HG03045 (cell line): ENCODE results near the gene FAM90A26.
"Not testable (repeated sequence)": the region's sequence is repeated elsewhere in the genome, so short reads cannot be mapped to it uniquely, and the experiment has no call there.

Experiments used
- ATAC-seq: cut with Tn5 transposase; IDR thresholded peaks from one replicate; pipeline ENCODE4 v1.9.1; 2021; ENCODE audit warnings: mild to moderate bottlenecking, moderate library complexity; ENCODE audit not compliant: unreplicated experiment

The FAM90A26 gene

DNA sequence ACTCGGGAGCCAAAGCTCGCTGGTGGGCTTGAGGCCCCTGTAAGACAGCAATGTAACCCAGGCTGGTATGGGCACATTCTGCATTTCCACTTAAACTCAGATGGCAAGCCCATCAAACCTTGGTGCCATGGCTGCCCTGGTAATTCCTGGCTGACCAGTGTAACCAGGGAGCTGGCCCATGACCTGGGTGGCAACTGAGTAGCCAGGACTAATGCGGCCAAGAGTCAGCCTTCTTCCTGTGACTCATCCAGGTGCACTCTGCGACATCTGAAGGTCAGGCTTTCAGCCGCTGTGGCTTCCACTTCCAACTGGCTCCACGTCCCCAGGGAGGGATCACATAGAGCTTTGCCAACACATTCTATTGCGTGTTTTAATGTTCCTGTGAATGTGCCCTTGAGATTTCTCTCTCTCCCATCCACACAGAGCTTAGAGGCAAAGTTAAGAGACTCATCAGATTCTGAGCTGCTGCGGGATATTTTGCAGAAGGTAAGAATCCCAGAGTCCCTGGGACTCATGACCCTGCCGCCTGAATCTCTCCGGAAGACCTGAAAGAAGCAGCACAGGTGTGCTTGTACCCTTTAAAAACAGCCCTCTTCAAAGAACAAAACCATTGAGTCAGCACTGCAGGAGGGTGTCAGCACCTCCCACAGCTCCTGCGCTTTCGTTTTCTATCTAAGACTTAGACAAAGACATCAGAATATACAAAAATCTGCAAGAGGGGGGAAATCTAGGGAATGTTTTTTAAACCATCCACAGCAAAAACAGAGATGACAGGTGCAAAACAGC, 14.9 kb upstream of the FAM90A26 start:
- not testable (repeated sequence) for ATAC-seq

DNA sequence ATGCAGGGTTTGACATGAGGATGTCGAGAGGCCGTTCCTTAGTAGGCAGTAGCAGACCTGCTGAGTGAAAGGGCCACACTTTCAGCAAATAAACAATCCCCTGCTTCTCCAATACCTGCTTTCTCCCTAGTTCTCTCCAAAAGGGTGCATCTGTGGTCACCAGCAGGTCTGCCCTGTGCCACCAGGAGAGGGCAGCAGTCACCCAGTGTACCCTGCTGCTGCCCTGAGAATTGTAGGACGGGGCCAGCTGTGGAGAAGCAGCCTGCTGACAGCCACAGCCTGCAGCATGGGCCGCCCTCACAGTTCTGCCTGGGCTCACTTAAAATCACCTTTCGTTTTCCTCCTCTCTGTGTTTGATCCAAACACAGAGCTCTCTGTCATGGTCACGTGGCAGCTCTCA, 11.8 kb upstream of the FAM90A26 start:
- ATAC-seq = not testable (repeated sequence)

DNA sequence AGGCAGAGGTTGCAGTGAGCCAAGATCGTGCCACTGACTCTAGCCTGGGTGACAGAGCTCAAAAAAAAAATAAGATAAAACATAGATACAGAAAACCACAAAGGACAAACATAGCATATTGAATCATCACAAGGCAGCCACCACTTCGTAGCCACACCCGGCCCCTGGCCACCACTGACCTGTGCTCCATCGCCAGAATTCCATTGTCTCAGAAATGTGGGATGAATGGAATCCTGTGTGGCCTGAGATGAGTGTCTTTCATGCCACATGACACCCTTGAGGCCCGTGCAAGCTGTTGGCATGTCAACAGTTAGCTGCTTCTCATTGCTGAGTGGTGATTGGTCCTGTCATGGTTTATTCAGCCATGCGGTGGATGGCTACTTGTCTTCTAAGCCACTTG, 10.2 kb upstream of the FAM90A26 start:
- not testable (repeated sequence) for ATAC-seq

DNA sequence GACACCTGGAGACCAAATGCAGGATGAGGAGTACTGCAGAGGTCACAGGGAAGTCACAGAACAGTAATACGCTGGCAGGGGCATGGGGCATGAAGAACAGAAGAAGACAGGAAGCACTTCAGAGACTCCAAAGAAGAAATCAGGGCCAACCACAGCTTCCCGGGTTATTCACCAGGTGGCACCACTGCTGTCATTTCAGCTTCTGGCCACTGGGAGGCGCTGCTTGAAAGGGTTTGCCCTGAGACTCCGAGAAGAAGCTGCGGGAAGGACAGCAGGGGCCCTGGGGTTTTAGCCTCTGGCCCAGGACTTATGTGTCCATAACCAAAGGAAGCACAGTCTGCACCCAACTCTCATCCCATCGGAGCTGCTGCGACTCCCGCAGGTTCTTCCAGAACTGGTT, 4.2 kb upstream of the FAM90A26 start:
- ATAC-seq = not testable (repeated sequence)

DNA sequence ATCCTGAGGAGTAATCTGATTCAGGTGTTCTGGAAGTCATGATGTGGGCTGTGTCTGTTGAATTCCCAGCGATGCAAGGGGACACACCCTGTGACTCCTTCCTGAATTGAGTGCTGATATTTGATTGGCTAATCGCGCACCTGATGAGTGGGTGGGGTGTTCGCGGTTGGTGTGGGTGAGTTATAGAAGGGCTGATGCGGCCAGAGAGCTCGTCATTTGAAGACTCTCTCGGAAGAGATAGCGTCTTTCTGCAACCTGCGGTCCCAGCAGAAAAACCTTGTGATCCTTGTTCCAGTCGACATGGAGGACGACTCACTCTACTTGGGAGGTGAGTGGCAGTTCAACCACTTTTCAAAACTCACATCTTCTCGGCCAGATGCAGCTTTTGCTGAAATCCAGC, 40.1 kb downstream of the FAM90A26 start, which contains the start of gene USP17L10:
USP17L10 (plus strand) TSS at position 301 of the 400 bp plus-strand sequence; CDS start at position 301, 0 bp downstream.
- ATAC-seq = not testable (repeated sequence)

DNA sequence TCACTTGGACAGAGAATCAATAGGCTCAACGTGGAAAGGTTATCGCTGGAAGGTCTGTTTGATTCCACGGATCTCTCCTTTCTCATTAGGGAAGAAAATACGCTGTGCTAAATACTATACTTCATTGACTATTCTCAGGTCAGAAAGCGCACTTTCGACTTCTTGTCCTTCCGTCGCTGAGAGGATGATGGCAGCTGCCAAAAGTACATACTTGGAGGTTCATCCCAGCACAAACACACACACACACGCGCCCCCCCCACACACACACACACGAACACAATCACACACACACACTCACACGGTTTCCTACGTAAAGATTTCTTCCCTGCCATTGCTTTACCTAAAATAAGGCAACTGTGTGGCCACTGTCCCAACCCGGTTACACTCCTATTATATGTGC, 44.5 kb downstream of the FAM90A26 start:
- not testable (repeated sequence) for ATAC-seq

DNA sequence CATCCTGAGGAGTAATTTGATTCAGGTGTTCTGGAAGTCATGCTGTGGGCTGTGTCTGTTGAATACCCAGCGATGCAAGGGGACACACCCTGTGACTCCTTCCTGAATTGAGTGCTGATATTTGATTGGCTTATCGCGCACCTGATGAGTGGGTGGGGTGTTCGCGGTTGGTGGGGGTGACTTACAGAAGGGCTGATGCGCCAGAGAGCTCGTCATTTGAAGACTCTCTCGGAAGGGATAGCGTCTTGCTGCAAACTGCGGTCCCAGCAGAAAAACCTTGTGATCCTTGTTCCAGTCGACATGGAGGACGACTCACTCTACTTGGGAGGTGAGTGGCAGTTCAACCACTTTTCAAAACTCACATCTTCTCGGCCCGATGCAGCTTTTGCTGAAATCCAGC, 44.9 kb downstream of the FAM90A26 start, which contains the start of gene USP17L11:
USP17L11 (plus strand) TSS at position 301 of the 400 bp plus-strand sequence; CDS start at position 301, 0 bp downstream.
- ATAC-seq = not testable (repeated sequence)

DNA sequence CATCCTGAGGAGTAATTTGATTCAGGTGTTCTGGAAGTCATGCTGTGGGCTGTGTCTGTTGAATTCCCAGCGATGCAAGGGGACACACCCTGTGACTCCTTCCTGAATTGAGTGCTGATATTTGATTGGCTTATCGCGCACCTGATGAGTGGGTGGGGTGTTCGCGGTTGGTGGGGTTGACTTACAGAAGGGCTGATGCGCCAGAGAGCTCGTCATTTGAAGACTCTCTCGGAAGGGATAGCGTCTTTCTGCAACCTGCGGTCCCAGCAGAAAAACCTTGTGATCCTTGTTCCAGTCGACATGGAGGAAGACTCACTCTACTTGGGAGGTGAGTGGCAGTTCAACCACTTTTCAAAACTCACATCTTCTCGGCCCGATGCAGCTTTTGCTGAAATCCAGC, 49.6 kb downstream of the FAM90A26 start, which contains the start of gene USP17L12:
USP17L12 (plus strand) TSS at position 301 of the 400 bp plus-strand sequence; CDS start at position 301, 0 bp downstream.
- ATAC-seq = not testable (repeated sequence)

DNA sequence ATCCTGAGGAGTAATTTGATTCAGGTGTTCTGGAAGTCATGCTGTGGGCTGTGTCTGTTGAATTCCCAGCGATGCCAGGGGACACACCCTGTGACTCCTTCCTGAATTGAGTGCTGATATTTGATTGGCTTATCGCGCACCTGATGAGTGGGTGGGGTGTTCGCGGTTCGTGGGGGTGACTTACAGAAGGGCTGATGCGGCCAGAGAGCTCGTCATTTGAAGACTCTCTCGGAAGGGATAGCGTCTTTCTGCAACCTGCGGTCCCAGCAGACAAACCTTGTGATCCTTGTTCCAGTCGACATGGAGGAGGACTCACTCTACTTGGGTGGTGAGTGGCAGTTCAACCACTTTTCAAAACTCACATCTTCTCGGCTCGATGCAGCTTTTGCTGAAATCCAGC, 54.4 kb downstream of the FAM90A26 start, which contains the start of gene USP17L13:
USP17L13 (plus strand) TSS at position 301 of the 400 bp plus-strand sequence; CDS start at position 301, 0 bp downstream.
- ATAC-seq = not testable (repeated sequence)
